ENCODE data around the gene HES3.

HES3 gene

DNA sequence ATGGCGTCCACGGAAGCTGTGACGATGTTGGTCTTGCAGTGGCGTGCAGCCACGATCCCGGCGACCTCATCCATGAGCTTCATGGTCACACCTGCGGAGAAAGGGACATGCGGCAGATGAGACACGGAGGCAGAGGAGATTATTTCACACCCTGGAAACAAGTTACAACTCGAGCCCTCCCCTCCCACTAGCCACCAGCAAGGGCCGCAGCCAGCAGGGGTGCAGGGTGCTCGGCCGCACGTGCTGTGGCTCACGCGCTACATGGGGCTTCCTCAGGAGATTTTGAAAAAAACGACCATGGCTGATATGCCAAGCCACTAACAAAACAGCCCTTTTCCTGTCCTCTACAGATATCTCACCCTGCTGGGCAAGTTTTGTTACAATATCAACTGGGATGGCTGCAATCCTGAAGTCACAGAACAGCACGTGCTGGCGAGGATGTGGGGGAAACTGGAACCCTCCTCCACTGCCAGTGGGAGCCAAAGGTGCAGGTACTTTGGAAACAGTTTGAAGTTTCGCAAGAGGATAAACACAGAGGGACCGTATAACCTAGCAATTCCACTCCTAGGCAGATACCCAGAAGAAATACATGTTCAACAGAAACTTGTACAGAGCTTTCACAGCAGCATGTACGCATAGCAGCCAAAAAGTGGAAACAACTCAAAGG, 51.0 kb downstream of the HES3 start:
- H3K4me3 ChIP-seq (ENCODE audit: low read length) = no peak overlapping the region
- H3K9me3 ChIP-seq (ENCODE audit: control insufficient read depth, insufficient read depth, low read length) = no peaks in the 10 kb centered on the region
- DNase-seq (ENCODE audit: low read depth, low spot score) = no peak
- H3K27me3 ChIP-seq (ENCODE audit: control insufficient read depth, insufficient read depth, low read length) = no peaks in the 10 kb centered on the region
- peaks cover 12% of the 10 kb centered on the region for H3K36me3 ChIP-seq (ENCODE audit: control insufficient read depth, insufficient read depth, low read length)
- no peak overlapping the region for H3K27ac ChIP-seq (ENCODE audit: low read length)
- H3K4me1 ChIP-seq (ENCODE audit: control insufficient read depth, insufficient read depth, low read length) = no peaks in the 10 kb centered on the region
- no CpG with 5 or more reads among the region's 23 CpGs for WGBS (ENCODE audit: insufficient coverage, insufficient read length)

Data from iPS DF 6.9 (cell line).